GM21825 (cell line): ENCODE data around the gene PAK1.
"Not testable (repeated sequence)": the region's sequence is repeated elsewhere in the genome, so short reads cannot be mapped to it uniquely, and the experiment has no call there.

Experiments
- ATAC-seq: cut with Tn5 transposase; IDR thresholded peaks from one replicate; pipeline ENCODE4 v1.9.1; 2021; ENCODE audit warnings: mild to moderate bottlenecking, moderate library complexity; ENCODE audit not compliant: unreplicated experiment

PAK1 gene

DNA sequence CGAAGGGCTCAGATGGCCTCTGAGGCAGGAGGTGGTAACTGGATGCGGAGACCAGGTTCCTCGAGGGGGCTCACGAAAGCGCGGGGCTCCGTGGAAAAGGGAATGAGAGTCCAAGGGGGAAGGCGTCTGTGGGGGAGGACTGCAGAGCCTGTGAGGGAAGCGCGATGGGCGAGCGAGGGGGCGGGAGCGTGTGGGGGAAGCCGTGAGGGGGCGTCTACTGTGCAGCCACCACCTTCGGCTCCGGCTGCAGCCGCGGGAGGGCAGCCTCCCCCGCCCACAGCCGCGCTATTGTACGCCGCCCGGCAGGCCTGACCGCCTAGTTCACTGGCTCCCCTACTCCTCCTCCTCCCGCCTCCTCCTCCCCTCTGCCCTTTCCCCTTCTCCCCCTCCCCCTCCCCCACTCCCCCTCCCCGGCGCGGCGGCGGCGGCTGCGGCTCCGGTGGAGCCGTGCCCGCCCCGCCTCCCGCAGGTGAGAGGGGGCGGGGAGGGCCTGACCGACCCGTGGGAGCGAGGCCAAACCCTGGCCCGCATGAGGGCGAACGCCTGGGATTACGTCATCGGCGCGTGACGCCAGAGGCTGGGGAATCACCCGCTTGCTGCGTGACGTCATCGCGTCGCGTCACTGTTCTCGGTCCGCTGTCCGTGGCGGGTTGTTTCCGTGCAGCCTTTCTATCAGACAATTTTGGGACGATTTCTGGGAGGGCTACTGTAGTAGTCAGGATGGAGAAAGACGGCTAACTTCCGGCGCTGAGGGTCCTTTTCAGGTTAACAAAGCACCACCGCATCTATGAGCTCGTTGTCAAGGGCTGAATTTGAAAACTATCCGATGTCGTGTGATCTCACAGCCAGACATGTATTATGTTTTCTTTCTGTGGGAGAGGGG is at the start of gene PAK1:
PAK1 (minus strand) TSS at position 294 of the 883 bp plus-strand sequence. CDS start 81,574 bp downstream, outside the sequence.
- peak; percentile 61 for ATAC-seq

DNA sequence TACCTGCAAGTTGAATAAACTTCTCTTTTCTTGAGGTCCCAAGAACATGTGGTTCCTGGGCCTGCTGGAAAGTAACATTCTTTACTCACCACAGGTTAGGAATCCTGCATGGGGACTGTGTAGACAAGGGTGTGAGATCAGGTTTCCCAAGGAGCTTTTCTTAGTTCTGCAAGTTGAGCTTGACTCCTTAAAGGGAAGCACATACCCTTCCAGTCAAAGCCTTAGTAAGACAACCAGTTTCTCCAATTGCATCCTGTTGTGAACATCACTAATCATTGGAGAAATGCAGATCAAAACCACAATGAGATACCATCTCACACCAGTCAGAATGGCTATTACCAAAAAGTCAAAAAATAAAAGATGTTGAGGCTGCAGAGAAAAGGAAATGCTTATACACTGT is 48.3 kb upstream of the PAK1 start:
- ATAC-seq, result no peak

DNA sequence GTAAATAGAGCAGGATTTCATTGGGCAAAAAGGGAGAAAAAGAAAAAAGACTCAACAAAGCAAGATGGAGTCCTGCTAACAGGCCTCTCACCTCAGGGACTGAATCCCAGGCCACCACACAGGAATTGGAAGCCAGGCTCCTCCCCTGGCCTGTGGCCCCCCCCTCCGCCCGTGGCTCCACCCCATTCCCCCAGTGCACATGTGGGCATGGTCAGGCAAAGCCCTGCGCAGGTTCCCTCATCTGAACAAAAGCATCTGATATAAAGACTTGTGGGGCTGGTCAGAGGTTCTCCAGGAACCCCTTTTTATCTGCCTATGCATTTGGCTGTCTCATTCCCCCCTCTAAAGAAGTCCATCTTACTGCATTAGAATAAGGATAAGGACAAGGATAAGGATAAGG is 46.0 kb upstream of the PAK1 start:
- ATAC-seq, result no peak

DNA sequence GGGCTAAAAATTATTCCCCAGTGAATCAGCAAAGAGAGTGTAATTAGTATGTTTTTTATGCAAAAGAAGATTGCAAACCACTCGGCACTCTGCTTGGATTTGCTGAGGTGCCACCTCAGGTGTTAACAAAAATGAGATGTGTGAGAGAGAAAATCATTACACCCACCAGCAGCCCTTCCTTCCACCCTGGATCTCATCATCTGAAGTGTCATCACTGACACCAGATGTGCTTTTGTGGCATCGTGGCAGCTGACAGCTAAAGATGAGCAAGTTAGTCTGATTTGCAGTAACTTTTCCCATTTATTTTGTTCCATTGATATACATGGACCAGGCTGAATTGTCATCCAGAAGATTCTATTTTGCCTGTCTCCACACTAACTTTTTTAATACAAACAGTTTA is 44.6 kb upstream of the PAK1 start:
- ATAC-seq, result no peak

- no peak for ATAC-seq
Observed at GRCh38 chr11:77517753-77518152, 43.9 kb upstream of the PAK1 start.

- no peak for ATAC-seq
Observed at GRCh38 chr11:77517226-77517625, 43.3 kb upstream of the PAK1 start.

DNA sequence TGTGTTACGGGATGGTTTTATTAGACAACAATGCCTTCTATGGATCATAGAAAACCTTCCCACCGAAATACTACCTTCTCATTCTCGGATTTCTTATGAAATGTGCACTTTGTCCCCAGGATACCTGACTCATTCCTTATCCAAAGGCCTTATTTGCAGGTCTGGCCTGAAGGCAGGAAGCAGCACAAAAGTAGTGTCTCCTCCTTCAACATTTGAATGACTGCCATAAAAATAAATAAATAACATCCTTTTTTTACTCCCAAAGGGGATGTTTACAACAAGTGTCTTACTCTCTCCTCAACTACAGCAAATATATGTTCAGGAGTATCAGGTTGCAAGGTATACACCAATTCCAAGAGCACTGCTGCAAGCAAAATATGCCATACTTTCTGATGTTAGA is 41.6 kb upstream of the PAK1 start:
- no peak for ATAC-seq

GRCh38 chr11:77515063-77515462 is 41.2 kb upstream of the PAK1 start:
- ATAC-seq, result no peak

DNA sequence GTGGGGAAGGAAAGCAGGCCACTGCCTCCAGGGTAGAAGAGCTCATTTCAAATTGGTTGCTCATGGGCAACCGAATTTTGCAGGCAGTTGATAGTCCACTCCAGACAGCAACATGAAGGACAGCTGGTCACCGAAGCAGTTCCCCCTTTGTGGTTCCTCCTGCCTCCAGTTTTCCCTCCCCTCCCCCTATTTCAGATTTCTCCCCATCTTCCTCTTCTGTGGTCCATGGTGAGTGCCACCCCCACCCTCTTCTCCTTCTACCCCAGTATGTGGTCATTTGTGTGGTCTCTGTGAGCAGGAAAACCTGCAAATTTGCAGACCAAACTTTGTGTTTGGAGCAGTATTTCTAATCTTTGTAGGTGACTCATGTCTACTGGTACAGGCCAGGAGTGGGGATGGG is 38.2 kb upstream of the PAK1 start:
- ATAC-seq, result no peak

DNA sequence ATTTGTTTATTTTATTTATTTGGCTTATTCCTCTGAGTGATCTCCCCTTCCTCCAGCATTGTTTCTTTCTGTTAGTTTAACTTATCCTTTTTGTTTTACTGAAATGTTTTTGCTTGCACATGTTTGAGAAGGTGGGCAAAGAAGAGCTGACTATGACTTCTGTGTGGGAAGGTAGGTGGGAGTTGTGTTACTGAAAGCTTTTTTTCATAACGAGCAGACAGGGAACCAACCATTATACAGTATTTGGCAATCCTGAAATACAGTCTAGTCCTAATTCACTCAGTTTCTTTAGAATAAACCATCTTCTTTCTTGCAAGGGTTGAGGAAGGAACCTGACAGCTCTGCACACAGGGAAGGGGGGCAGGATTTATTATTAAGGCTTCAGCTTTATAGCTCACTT is 37.0 kb upstream of the PAK1 start:
- no peak for ATAC-seq

DNA sequence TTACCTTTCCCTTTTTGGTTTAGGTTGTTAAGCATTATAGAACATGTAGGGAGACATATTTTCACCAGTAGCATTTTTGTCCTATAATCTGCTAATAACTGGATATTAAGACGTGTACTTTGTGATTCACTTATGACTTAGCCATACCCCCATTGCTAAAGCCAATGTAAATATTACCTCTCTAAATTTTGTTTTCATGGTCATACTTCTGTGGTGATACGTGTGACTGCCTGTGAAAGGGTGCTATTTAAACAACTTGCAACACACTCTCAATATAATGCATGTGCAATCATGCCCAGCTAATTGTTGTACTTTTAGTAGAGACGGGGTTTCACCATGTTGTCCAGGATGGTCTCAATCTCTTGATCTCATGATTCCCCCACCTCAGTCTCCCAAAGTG is 36.2 kb upstream of the PAK1 start:
- no peak for ATAC-seq

GRCh38 chr11:77508019-77508418 is 34.1 kb upstream of the PAK1 start:
- ATAC-seq, result no peak

- no peak for ATAC-seq
Observed at GRCh38 chr11:77506857-77507256, 33.0 kb upstream of the PAK1 start.

DNA sequence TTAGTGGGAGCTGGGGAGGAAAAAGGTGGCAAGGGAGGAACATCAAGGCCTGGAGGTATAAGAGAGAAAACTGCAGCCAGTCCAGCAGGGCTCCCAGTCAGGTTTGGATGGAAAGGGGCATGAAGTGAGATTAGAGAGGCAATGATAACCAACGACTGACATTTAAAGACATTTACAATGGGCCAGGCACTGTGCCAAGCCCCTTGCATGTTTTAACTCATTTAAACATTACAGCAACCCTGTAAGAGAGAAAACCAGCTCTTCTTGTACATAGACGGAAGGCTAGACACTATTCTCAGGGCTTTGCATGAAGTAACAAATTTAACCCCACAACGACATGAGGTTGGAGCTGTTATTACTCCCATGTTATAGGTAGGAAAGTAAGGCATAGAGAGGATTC is 32.1 kb upstream of the PAK1 start:
- ATAC-seq, result no peak

- ATAC-seq, result no peak
Observed at GRCh38 chr11:77503006-77503405, 29.1 kb upstream of the PAK1 start.

DNA sequence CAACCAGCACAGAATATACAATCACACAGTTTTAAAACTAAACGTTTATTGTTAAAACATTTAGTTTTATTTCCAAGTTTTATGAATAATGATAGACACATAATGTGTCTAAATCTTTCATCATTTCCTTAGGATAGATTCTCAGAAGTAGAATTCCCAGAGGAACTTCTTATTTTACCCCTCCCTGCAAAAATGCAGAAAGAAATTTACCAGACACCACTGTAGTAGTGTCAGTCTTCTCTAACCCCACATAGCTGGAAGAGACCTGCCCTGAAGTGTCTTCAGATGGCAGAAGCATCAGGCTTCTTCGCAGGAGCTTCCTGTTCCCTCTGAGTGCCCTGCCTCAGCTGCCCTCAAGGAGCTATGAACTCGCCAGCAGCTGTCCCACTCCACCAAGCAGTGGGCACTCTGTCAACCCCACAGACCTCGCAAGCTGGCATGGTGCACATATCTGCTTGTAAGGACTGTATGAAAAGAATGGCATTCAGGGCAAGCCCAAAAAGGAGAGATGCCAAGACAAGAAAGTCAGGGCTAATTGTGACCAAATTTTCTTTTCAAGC is 28.5 kb upstream of the PAK1 start:
- no peak for ATAC-seq

DNA sequence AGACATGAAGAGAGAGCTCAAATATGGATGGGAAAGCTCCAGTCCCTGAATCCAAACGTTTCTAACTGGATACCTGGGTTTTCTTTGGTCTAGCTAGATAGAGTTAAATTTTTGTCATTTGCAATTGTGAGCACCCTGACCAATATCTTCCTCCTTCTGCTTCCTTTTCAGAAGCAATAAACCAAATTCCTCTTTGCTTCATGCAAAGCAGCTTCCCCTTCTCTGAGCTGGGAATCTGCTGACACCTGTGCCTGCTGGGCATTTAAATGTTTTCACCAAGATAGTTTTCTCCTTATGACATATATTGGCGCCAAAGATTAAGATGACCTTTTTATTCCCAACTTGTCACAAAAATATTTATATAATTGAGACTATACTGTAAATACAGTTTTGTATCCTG is 27.9 kb upstream of the PAK1 start:
- ATAC-seq, result no peak

- ATAC-seq, result no peak
Observed at GRCh38 chr11:77497368-77497767, 23.5 kb upstream of the PAK1 start.

- no peak for ATAC-seq
Observed at GRCh38 chr11:77495526-77495925, 21.6 kb upstream of the PAK1 start.

- ATAC-seq, result not testable (repeated sequence)
Observed at GRCh38 chr11:77490035-77490434, 16.1 kb upstream of the PAK1 start.

DNA sequence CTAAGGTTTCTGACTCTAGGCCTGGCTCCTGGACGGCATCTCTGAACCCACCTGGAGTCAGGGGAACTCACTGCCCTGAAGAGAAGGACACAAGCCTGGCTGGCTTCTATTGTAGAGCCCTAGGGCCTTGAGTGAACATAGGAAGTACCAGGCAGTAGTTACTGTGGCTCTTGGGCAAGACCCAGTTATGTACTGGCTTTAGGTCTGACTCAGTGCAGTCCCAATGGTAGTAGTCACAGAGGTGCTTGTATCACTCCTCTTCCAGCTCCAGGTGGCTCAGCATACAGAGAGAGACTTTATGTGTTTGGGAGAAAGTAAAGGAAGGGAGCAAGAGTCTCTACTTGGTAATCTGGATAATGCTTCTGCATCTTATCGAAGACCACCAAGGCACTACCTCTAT is 13.9 kb upstream of the PAK1 start:
- no peak for ATAC-seq

GRCh38 chr11:77479746-77480352 is 6.0 kb upstream of the PAK1 start:
- ATAC-seq, result no peak
